GM10847 (cell line): Measurements from ENCODE around the gene ARL9.

Source experiments
- POLR2A ChIP-seq: IDR thresholded peaks from 2 replicates; pipeline ENCODE4 v1.6.1; 2011; ENCODE audit not compliant: insufficient read length; ENCODE audit errors: extremely low read depth

ARL9 gene

GRCh38 chr4:56511098-56511497, 5.5 kb downstream of the ARL9 start:
- no peak for TF ChIP-seq POLR2A

- TF ChIP-seq POLR2A, result no peak
Measured at GRCh38 chr4:56512166-56512565, 6.6 kb downstream of the ARL9 start.

- TF ChIP-seq POLR2A, result no peak
Measured at GRCh38 chr4:56513517-56513916, 7.9 kb downstream of the ARL9 start.

GRCh38 chr4:56530269-56531148, 24.9 kb downstream of the ARL9 start:
- no peak for TF ChIP-seq POLR2A

GRCh38 chr4:56531149-56531770, 25.7 kb downstream of the ARL9 start:
- no peak for TF ChIP-seq POLR2A

GRCh38 chr4:56531823-56532222, 26.2 kb downstream of the ARL9 start:
- no peak for TF ChIP-seq POLR2A

- no peak for TF ChIP-seq POLR2A
Measured at GRCh38 chr4:56532239-56532638, 26.6 kb downstream of the ARL9 start.

- no peak for TF ChIP-seq POLR2A
Measured at GRCh38 chr4:56535915-56536314, 30.3 kb downstream of the ARL9 start.

- TF ChIP-seq POLR2A, result no peak
Measured at GRCh38 chr4:56537147-56537546, 31.6 kb downstream of the ARL9 start.

GRCh38 chr4:56540826-56541225, 35.2 kb downstream of the ARL9 start:
- no peak for TF ChIP-seq POLR2A

GRCh38 chr4:56544573-56545131, 39.1 kb downstream of the ARL9 start:
- TF ChIP-seq POLR2A, result no peak

GRCh38 chr4:56550642-56551041, 45.1 kb downstream of the ARL9 start:
- no peak for TF ChIP-seq POLR2A

GRCh38 chr4:56551516-56551915, 45.9 kb downstream of the ARL9 start:
- TF ChIP-seq POLR2A, result no peak

GRCh38 chr4:56552273-56552672, 46.7 kb downstream of the ARL9 start:
- TF ChIP-seq POLR2A, result no peak

GRCh38 chr4:56570041-56570440, 64.5 kb downstream of the ARL9 start:
- no peak for TF ChIP-seq POLR2A
